ENCODE measurements around the gene SIVA1.

DNA sequence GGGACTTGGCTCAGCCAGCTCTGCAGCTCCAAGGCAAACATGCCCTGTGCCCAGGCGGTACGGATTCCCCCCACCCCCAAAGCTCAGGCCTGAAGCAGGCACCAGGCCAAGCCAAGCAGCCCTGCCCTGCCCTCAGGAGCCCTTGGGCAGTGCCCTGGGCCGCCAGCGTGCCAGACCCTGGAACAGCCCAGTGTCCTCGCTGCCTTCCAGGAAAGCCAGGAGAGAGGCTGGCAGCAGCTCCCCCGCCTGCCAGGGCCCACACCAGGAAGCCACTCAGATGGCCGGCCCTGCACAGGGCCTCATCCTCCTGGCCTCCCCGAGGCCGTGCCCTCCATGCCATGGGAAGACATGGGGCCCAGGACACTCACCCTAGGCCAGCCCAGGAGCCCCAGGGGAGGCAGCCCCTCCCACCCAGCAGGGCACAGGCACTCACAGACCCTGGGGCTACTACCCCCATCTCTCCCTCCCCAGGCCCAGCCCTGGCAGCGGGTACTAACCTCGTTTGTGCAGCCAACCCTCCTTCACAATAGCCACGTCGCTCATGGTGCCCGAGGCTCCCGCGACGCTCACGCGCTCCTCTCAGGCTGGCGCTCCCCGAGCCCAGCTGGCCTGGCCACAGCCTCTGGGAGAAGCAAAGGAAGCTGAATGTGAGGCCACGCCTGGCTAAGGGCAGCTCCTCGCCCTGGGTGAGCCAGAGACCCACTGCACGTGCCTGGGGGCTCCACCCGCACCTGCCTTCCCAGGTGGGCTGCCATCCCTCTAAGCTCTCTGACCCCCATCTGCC, 39.3 kb downstream of the SIVA1 start:
- TF ChIP-seq, protein P1, sequence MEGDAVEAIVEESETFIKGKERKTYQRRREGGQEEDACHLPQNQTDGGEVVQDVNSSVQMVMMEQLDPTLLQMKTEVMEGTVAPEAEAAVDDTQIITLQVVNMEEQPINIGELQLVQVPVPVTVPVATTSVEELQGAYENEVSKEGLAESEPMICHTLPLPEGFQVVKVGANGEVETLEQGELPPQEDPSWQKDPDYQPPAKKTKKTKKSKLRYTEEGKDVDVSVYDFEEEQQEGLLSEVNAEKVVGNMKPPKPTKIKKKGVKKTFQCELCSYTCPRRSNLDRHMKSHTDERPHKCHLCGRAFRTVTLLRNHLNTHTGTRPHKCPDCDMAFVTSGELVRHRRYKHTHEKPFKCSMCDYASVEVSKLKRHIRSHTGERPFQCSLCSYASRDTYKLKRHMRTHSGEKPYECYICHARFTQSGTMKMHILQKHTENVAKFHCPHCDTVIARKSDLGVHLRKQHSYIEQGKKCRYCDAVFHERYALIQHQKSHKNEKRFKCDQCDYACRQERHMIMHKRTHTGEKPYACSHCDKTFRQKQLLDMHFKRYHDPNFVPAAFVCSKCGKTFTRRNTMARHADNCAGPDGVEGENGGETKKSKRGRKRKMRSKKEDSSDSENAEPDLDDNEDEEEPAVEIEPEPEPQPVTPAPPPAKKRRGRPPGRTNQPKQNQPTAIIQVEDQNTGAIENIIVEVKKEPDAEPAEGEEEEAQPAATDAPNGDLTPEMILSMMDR (IDR thresholded peaks at IDR 0.05) = no peak
- peak in 1 of 3 donors; percentile 31 for TF ChIP-seq POLR2A (IDR thresholded peaks at IDR 0.05)
